CD4-positive, alpha-beta T cell (primary cell): Measurements from ENCODE around the gene RAPGEF5. TPM values are rescaled to one million over a fixed set of nuclear protein-coding genes. Genes with fewer than 3 reads are reported as not detected.

Experiments used
- ATAC-seq: fragments of 200-7000 bp; cut with Tn5 transposase; one replicate; pipeline ENCODE4 v1.10.0; 2022; ENCODE audit warnings: mild to moderate bottlenecking; ENCODE audit not compliant: poor library complexity
- CTCF ChIA-PET: fragments of 350-600 bp; sonication (Branson Sonifier 250); formaldehyde crosslinking; loops from one replicate; lab custom pipeline; 2021; ENCODE audit warnings: antibody characterized with exemption, inconsistent platforms; lab: Charles Lee
- POLR2A ChIA-PET: fragments of 350-600 bp; sonication (Branson Sonifier 250); formaldehyde crosslinking; loops from one replicate; lab custom pipeline; 2021; ENCODE audit warnings: antibody characterized with exemption, inconsistent platforms; lab: Charles Lee
- DNase-seq, 14 experiments: peaks; one replicate each; pipeline ENCODE4 v3.0.0-alpha.2; 2013 to 2020; ENCODE audit warnings: mixed read lengths in 2 of 14
- H3K27ac ChIP-seq, 2 donors: one replicate each; pipeline versions ENCODE4 v1.5.1 to v1.7.0; 2013; ENCODE audit warnings: low read length in 2 of 2, low read depth in 1 of 2, mild to moderate bottlenecking in 1 of 2
- H3K27me3 ChIP-seq, 2 experiments: 1 replicate in 1 of 2; 2 replicates in 1 of 2; pipeline versions ENCODE4 v1.6.1 to v1.7.0; 2013; ENCODE audit warnings: low read length in 2 of 2, control low read depth in 1 of 2, mild to moderate bottlenecking in 1 of 2, moderate library complexity in 1 of 2; ENCODE audit not compliant: insufficient read depth in 2 of 2, control insufficient read depth in 1 of 2
- H3K36me3 ChIP-seq: one replicate; pipeline ENCODE4 v1.6.1; 2013; ENCODE audit warnings: low read length, control low read depth; ENCODE audit not compliant: insufficient read depth
- H3K4me1 ChIP-seq: one replicate; pipeline ENCODE4 v1.6.1; 2013; ENCODE audit warnings: low read length, control low read depth; ENCODE audit not compliant: insufficient read depth
- H3K4me3 ChIP-seq: one replicate; pipeline ENCODE4 v1.5.1; 2013; ENCODE audit warnings: mild to moderate bottlenecking, low read length, moderate library complexity
- H3K9me3 ChIP-seq, 2 experiments: 1 replicate in 1 of 2; 2 replicates in 1 of 2; pipeline versions ENCODE4 v1.6.1 to v1.7.0; 2013; ENCODE audit warnings: low read length in 2 of 2, mild to moderate bottlenecking in 2 of 2, control low read depth in 1 of 2, moderate library complexity in 1 of 2; ENCODE audit not compliant: control insufficient read depth in 1 of 2, insufficient read depth in 1 of 2
- H3K27ac Mint-ChIP-seq: one replicate; pipeline ENCODE4 v1.8.0; 2020; ENCODE audit warnings: mixed read lengths
- H3K27me3 Mint-ChIP-seq: one replicate; pipeline ENCODE4 v1.8.0; 2021; ENCODE audit warnings: mixed read lengths
- H3K36me3 Mint-ChIP-seq: one replicate; pipeline ENCODE4 v1.8.0; 2021; ENCODE audit warnings: low read depth, mixed read lengths
- H3K4me1 Mint-ChIP-seq: one replicate; pipeline ENCODE4 v1.8.0; 2021; ENCODE audit warnings: low read depth, mixed read lengths
- H3K4me3 Mint-ChIP-seq: one replicate; pipeline ENCODE4 v1.8.0; 2020; ENCODE audit warnings: mild to moderate bottlenecking, mixed read lengths
- H3K9me3 Mint-ChIP-seq: one replicate; pipeline ENCODE4 v1.8.0; 2020; ENCODE audit warnings: mixed read lengths
- intact Hi-C, 2 experiments: fragments of 100-400 bp; cut with DNase I in 1 of 2; cut with micrococcal nuclease in 1 of 2; formaldehyde crosslinking; loops; one replicate each; pipeline versions ENCODE4 v1.15.1 to v1.9.0; 2023 to 2025; cut with DNase I, micrococcal nuclease
- total RNA-seq, 174 experiments: library from RNA in 2 of 174; stranded (reverse) in 2 of 174; gene quantifications; one replicate each; pipeline ENCODE4 v1.2.3 and lab custom pipeline; 2021 to 2026
- TF ChIP-seq, protein P1 (sequence below): fragments of 200-600 bp; IDR thresholded peaks from one replicate; pipeline ENCODE4 v1.8.0; 2022; ENCODE audit warnings: antibody characterized with exemption, mild to moderate bottlenecking

The RAPGEF5 gene
- total RNA-seq, 2 experiments from 2014 or later: 0.17 TPM; not detected in 1

- H3K9me3 ChIP-seq: no peaks in the 10 kb centered on the region
- no peak overlapping the region for H3K27ac ChIP-seq
- no peak for ATAC-seq
- Mint-ChIP-seq H3K4me1 (no peaks in the 10 kb centered on the region), H3K27me3 (peaks cover 10% of the 10 kb centered on the region), H3K36me3 (no peaks in the 10 kb centered on the region), H3K27ac (no peak overlapping the region), H3K9me3 (no peaks in the 10 kb centered on the region), H3K4me3 (no peak overlapping the region)
- no peaks in the 10 kb centered on the region for H3K4me1 ChIP-seq
- DNase-seq: no peak
- no peaks in the 10 kb centered on the region for H3K36me3 ChIP-seq
- peaks cover 0 to 8% of the 10 kb centered on the region in 2 experiments for H3K27me3 ChIP-seq
- CTCF ChIA-PET: no interaction called here
- no peak overlapping the region for H3K4me3 ChIP-seq
- POLR2A ChIA-PET: no interaction called here
- intact Hi-C loops: no loop called here
- TF ChIP-seq, protein P1, sequence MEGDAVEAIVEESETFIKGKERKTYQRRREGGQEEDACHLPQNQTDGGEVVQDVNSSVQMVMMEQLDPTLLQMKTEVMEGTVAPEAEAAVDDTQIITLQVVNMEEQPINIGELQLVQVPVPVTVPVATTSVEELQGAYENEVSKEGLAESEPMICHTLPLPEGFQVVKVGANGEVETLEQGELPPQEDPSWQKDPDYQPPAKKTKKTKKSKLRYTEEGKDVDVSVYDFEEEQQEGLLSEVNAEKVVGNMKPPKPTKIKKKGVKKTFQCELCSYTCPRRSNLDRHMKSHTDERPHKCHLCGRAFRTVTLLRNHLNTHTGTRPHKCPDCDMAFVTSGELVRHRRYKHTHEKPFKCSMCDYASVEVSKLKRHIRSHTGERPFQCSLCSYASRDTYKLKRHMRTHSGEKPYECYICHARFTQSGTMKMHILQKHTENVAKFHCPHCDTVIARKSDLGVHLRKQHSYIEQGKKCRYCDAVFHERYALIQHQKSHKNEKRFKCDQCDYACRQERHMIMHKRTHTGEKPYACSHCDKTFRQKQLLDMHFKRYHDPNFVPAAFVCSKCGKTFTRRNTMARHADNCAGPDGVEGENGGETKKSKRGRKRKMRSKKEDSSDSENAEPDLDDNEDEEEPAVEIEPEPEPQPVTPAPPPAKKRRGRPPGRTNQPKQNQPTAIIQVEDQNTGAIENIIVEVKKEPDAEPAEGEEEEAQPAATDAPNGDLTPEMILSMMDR: no peak
Measured at GRCh38 chr7:22219739-22220493, 137.0 kb downstream of the RAPGEF5 start.

- H3K36me3 Mint-ChIP-seq: no peaks in the 10 kb centered on the region
- intact Hi-C loops: no loop called here
- DNase-seq (no peak), ATAC-seq (no peak)
- TF ChIP-seq, protein P1: no peak
- H3K4me1 Mint-ChIP-seq: no peaks in the 10 kb centered on the region
- H3K4me1 ChIP-seq: no peaks in the 10 kb centered on the region
- peaks cover 11% of the 10 kb centered on the region for H3K27me3 Mint-ChIP-seq
- no peak overlapping the region for H3K27ac ChIP-seq
- H3K27ac Mint-ChIP-seq: no peak overlapping the region
- POLR2A ChIA-PET: no interaction called here
- peaks cover 0 to 8% of the 10 kb centered on the region in 2 experiments for H3K27me3 ChIP-seq
- H3K9me3 Mint-ChIP-seq: no peaks in the 10 kb centered on the region
- CTCF ChIA-PET: no interaction called here
- H3K9me3 ChIP-seq: no peaks in the 10 kb centered on the region
- H3K36me3 ChIP-seq: no peaks in the 10 kb centered on the region
- no peak overlapping the region for H3K4me3 Mint-ChIP-seq
- no peak overlapping the region for H3K4me3 ChIP-seq
Measured at GRCh38 chr7:22219036-22219435, 137.9 kb downstream of the RAPGEF5 start.

DNA sequence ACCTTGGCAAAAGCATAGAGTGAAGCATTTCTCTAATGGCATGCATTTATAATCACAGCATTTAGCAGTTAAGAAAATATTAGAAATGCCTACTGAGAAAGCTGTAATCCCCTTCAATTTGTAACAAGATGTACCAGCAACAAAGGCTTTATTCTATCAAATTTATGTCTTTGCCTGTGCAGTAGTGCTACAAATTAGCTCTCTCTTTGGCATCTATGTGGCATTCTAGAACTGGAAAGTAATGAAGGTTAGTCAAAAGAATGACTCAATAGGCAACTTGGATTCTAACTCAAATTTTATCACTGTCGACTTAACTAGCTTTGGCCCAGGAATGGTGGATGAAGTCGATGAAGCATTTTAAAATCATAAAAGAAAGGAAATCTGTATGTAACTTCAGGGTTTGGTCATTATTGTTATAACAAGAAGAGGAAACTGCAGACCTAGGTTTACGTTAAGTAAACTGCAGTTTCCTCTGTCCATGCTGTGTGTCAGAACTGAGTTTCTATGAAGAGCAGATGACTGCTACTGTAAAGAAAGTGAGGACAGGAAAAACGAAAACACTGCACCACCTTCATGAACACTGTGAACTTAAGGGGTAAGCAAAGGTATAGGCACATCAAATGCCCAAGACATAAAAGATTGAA is 140.0 kb downstream of the RAPGEF5 start:
- CTCF ChIA-PET: no interaction called here
- POLR2A ChIA-PET: interaction anchor here (0.6 kb wide), 1 partner anchor 11 kb away, joined by 5 read pairs; no protein-coding TSS in a partner anchor

More for the DNA sequence above, 140.0 kb downstream of the RAPGEF5 start:
- H3K27ac ChIP-seq: no peak overlapping the region
- DNase-seq (no peak), ATAC-seq (no peak)
- no peak overlapping the region for H3K4me3 ChIP-seq
- Mint-ChIP-seq H3K4me3 (no peak overlapping the region), H3K27me3 (peaks cover 19% of the 10 kb centered on the region), H3K4me1 (no peaks in the 10 kb centered on the region), H3K36me3 (no peaks in the 10 kb centered on the region), H3K27ac (no peak overlapping the region), H3K9me3 (no peaks in the 10 kb centered on the region)
- TF ChIP-seq, protein P1: no peak
- no peaks in the 10 kb centered on the region for H3K4me1 ChIP-seq
- H3K36me3 ChIP-seq: no peaks in the 10 kb centered on the region
- H3K27me3 ChIP-seq: peaks cover 0 to 8% of the 10 kb centered on the region in 2 experiments
- no peaks in the 10 kb centered on the region for H3K9me3 ChIP-seq
- intact Hi-C loops: no loop called here
